WTC11 (cell line): Measurements from ENCODE around the gene ZBTB12. TPM values are rescaled to one million over a fixed set of nuclear protein-coding genes. Genes with fewer than 3 reads are reported as not detected.
"Not testable (repeated sequence)": the region's sequence is repeated elsewhere in the genome, so short reads cannot be mapped to it uniquely, and the experiment has no call there.

Experiments used
- ATAC-seq: fragments of 200-7000 bp; cut with Tn5 transposase; 2 replicates; pipeline ENCODE4 v1.10.0; 2021; ENCODE audit warnings: mild to moderate bottlenecking, moderate library complexity
- CTCF ChIA-PET: fragments of 300-600 bp; sonication (Branson Sonifier 250); formaldehyde crosslinking; loops from one replicate; lab custom pipeline; 2021; ENCODE audit warnings: antibody characterized with exemption; lab: Charles Lee
- POLR2A ChIA-PET: fragments of 350-600 bp; sonication (Branson Sonifier 250); formaldehyde crosslinking; loops from one replicate; lab custom pipeline; 2021; ENCODE audit warnings: antibody characterized with exemption; lab: Charles Lee
- DNase-seq: peaks from one replicate; pipeline ENCODE4 v3.0.0; 2021; ENCODE audit warnings: low spot score
- H3K27ac Mint-ChIP-seq: 2 replicates; pipeline ENCODE4 v1.8.0; 2021; ENCODE audit warnings: mixed read lengths
- H3K27me3 Mint-ChIP-seq: 2 replicates; pipeline ENCODE4 v1.8.0; 2021; ENCODE audit warnings: low read depth, mild to moderate bottlenecking, moderate library complexity, mixed read lengths
- H3K36me3 Mint-ChIP-seq: 2 replicates; pipeline ENCODE4 v1.8.0; 2021; ENCODE audit warnings: mixed read lengths
- H3K4me1 Mint-ChIP-seq: 2 replicates; pipeline ENCODE4 v1.8.0; 2022; ENCODE audit warnings: mixed read lengths
- H3K4me3 Mint-ChIP-seq: 2 replicates; pipeline ENCODE4 v1.8.0; 2021; ENCODE audit warnings: mild to moderate bottlenecking, moderate library complexity, mixed read lengths
- H3K9me3 Mint-ChIP-seq: 2 replicates; pipeline ENCODE4 v1.8.0; 2021; ENCODE audit warnings: mixed read lengths
- CREM ChIP-seq: sonication (generic); formaldehyde crosslinking; IDR thresholded peaks from 2 replicates; pipeline ENCODE4 v1.8.1; 2022; ENCODE audit warnings: mild to moderate bottlenecking, missing genetic modification reagents, moderate library complexity
- GTF2I ChIP-seq: fragments of 250-450 bp; sonication (Bioruptor Pico); conservative IDR thresholded peaks from 2 replicates; pipeline ENCODE4 v1.4.0; 2021; ENCODE audit warnings: mild to moderate bottlenecking
- JAZF1 ChIP-seq: fragments of 250-450 bp; sonication (Bioruptor Pico); IDR thresholded peaks from 2 replicates; pipeline ENCODE4 v1.9.0; 2021; ENCODE audit warnings: moderate library complexity, mild to moderate bottlenecking, inconsistent platforms
- NR3C1 ChIP-seq: sonication (generic); formaldehyde crosslinking; conservative IDR thresholded peaks from 2 replicates; pipeline ENCODE4 v1.8.1; 2023; ENCODE audit warnings: low read depth, mild to moderate bottlenecking, missing genetic modification reagents
- PRRX2 ChIP-seq: fragments of 250-450 bp; sonication (Bioruptor Pico); IDR thresholded peaks from 2 replicates; pipeline ENCODE4 v1.8.0; 2021; ENCODE audit warnings: mild to moderate bottlenecking
- SMAD3 ChIP-seq: sonication (generic); formaldehyde crosslinking; IDR thresholded peaks from 2 replicates; pipeline ENCODE4 v1.8.0; 2022; ENCODE audit warnings: missing genetic modification reagents, mild to moderate bottlenecking, borderline replicate concordance
- SMAD4 ChIP-seq: sonication (generic); formaldehyde crosslinking; IDR thresholded peaks from 2 replicates; pipeline ENCODE4 v1.8.0; 2022; ENCODE audit warnings: mild to moderate bottlenecking, missing genetic modification reagents
- TEAD1 ChIP-seq: sonication (generic); formaldehyde crosslinking; IDR thresholded peaks from 2 replicates; pipeline ENCODE4 v1.8.0; 2022; ENCODE audit warnings: mild to moderate bottlenecking, missing genetic modification reagents
- TEAD4 ChIP-seq: sonication (generic); formaldehyde crosslinking; IDR thresholded peaks from 2 replicates; pipeline ENCODE4 v1.8.0; 2022; ENCODE audit warnings: mild to moderate bottlenecking, missing genetic modification reagents
- TP53 ChIP-seq: sonication (generic); formaldehyde crosslinking; IDR thresholded peaks from 2 replicates; pipeline ENCODE4 v1.8.1; 2023; ENCODE audit warnings: mild to moderate bottlenecking, missing genetic modification reagents
- ZNF396 ChIP-seq: fragments of 250-450 bp; sonication (Bioruptor Pico); IDR thresholded peaks from 2 replicates; pipeline ENCODE4 v1.8.0; 2021; ENCODE audit warnings: mild to moderate bottlenecking, moderate library complexity, borderline replicate concordance
- total RNA-seq: library from RNA; stranded (reverse); gene quantifications from 3 replicates; pipeline ENCODE4 v1.2.3, GENCODE V29; 2021
- TF ChIP-seq, protein P1 (sequence below): sonication (generic); formaldehyde crosslinking; IDR thresholded peaks from 2 replicates; pipeline ENCODE4 v1.8.1; 2023; ENCODE audit warnings: mild to moderate bottlenecking, missing genetic modification reagents, moderate library complexity
- TF ChIP-seq, protein P2 (sequence below): sonication (generic); formaldehyde crosslinking; IDR thresholded peaks from 2 replicates; pipeline ENCODE4 v1.8.1; 2023; ENCODE audit warnings: mild to moderate bottlenecking, moderate library complexity, missing genetic modification reagents
- TF ChIP-seq, protein P3 (sequence below): sonication (generic); formaldehyde crosslinking; IDR thresholded peaks from 2 replicates; pipeline ENCODE4 v1.8.0; 2023; ENCODE audit warnings: mild to moderate bottlenecking, missing genetic modification reagents
- TF ChIP-seq, protein P4 (sequence below): sonication (generic); formaldehyde crosslinking; IDR thresholded peaks from 2 replicates; pipeline ENCODE4 v1.8.1; 2023; ENCODE audit warnings: mild to moderate bottlenecking, missing genetic modification reagents, borderline replicate concordance

The ZBTB12 gene
- total RNA-seq, 1 experiment from 2014 or later, result 24.0 TPM

DNA sequence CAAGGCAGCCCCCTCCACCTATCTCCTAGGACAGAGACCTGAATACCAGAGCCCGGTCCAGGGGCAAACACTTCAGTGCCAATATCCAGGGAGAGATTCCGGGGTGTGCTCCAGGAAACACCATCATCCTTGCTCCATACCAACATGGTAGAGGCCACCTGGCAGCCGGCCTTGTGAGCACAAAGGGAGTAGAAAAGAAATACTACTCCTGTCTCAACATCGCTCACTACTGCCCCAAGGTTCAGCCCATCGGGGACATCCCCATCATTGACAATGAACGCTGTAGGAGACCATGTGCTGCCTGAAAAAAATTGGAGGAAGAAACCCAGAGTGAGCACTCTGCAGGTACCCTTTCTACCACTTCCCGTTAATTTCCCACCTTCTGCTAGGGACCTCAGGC is 40.7 kb downstream of the ZBTB12 start (continued):
- TF ChIP-seq TEAD4 (CRISPR knock-in tag), result no peak

DNA sequence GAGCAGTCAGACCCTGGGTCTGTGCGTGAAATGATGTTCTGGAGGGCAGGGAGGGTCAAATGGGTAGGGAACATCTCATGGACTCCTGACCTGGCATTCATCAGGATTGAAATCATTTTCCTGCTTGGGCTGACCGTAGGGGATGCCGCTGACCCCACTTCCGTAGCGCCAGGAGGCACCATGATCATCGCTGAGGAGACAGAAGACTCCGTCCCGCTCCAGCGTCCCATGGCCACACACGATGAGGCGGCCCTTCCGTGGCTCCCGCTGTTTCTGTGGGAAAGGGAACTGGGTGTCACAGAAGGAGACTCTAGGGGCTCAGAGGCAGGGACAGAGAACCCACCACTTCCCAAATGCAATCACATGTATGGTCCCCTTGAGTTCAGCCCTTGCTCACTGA is 41.5 kb downstream of the ZBTB12 start:
- H3K9me3 Mint-ChIP-seq, result peaks cover 5% of the 10 kb centered on the region; the same call in 1 of the 2 replicates
- peaks cover 24% of the 10 kb centered on the region for H3K36me3 Mint-ChIP-seq
- H3K27ac Mint-ChIP-seq, result no peak overlapping the region
- POLR2A ChIA-PET, result no interaction called here
- no peak for DNase-seq
- H3K4me1 Mint-ChIP-seq, result peaks cover 19% of the 10 kb centered on the region
- no peak for ATAC-seq
- CTCF ChIA-PET, result no interaction called here
- H3K27me3 Mint-ChIP-seq, result peaks cover 3% of the 10 kb centered on the region; the same call in 1 of the 2 replicates
- no peak overlapping the region for H3K4me3 Mint-ChIP-seq
- TF ChIP-seq TEAD1 (CRISPR knock-in tag) (no peak), PRRX2 (no peak), ZNF396 (no peak), GTF2I (no peak), SMAD3 (CRISPR knock-in tag) (no peak), SMAD4 (CRISPR knock-in tag) (no peak)
- TF ChIP-seq, protein P1, sequence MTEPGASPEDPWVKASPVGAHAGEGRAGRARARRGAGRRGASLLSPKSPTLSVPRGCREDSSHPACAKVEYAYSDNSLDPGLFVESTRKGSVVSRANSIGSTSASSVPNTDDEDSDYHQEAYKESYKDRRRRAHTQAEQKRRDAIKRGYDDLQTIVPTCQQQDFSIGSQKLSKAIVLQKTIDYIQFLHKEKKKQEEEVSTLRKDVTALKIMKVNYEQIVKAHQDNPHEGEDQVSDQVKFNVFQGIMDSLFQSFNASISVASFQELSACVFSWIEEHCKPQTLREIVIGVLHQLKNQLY (CRISPR knock-in tag), result no peak
- TF ChIP-seq, protein P2, sequence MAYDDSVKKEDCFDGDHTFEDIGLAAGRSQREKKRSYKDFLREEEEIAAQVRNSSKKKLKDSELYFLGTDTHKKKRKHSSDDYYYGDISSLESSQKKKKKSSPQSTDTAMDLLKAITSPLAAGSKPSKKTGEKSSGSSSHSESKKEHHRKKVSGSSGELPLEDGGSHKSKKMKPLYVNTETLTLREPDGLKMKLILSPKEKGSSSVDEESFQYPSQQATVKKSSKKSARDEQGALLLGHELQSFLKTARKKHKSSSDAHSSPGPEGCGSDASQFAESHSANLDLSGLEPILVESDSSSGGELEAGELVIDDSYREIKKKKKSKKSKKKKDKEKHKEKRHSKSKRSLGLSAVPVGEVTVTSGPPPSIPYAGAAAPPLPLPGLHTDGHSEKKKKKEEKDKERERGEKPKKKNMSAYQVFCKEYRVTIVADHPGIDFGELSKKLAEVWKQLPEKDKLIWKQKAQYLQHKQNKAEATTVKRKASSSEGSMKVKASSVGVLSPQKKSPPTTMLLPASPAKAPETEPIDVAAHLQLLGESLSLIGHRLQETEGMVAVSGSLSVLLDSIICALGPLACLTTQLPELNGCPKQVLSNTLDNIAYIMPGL, result no peak

DNA sequence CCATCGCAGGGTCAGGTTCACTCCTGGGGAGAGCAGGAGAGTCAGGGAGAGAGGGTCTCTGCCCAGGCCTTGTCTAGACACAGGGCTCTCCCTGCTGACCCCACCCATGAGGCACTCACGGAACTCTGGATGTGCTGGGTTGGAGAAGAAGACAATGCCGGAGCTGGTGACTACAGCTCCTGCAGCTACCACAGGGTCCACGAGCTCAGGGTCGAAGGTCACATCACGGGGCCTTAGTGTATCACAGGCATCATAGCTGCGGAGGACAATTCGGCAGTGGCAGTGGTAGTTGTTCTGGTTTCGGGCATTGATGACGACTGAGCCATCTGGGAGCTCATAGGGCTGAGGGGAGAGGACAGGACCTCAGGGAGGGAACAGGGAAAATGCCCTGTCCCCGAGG is 42.0 kb downstream of the ZBTB12 start:
- peaks cover 26% of the 10 kb centered on the region for H3K36me3 Mint-ChIP-seq
- no peak overlapping the region for H3K4me3 Mint-ChIP-seq
- DNase-seq (no peak), ATAC-seq (no peak)
- POLR2A ChIA-PET, result no interaction called here
- no peak overlapping the region for H3K27ac Mint-ChIP-seq
- peaks cover 7% of the 10 kb centered on the region; the same call in 1 of the 2 replicates for H3K9me3 Mint-ChIP-seq
- TF ChIP-seq TEAD4 (CRISPR knock-in tag) (no peak), NR3C1 (CRISPR knock-in tag) (no peak), TP53 (no peak)
- CTCF ChIA-PET, result no interaction called here
- H3K27me3 Mint-ChIP-seq, result peaks cover 5% of the 10 kb centered on the region; the same call in 1 of the 2 replicates
- peaks cover 15% of the 10 kb centered on the region for H3K4me1 Mint-ChIP-seq

DNA sequence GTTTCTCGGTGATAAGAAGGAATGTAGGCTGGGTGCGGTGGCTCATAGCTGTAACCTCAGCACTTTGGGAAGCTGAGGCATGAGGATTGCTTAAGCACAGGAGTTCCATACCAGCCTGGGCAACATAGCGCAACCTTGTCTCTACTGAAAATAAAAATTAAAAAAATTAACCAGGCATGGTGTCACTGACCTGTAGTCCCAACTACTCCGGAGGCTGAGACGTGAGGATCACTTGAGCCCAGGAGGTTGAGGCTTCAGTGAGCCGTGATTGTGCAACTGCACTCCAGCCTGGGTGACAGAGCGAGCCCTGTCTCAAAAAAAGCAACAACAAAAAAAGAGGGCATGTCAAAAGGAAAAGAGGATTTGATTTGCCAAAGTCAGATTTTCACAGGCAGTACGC is 43.2 kb downstream of the ZBTB12 start:
- Mint-ChIP-seq H3K27me3 (peaks cover 5% of the 10 kb centered on the region; the same call in 1 of the 2 replicates), H3K36me3 (peaks cover 26% of the 10 kb centered on the region), H3K9me3 (peaks cover 7% of the 10 kb centered on the region; the same call in 1 of the 2 replicates), H3K27ac (no peak overlapping the region), H3K4me3 (no peak overlapping the region), H3K4me1 (peaks cover 10% of the 10 kb centered on the region)
- ChIA-PET CTCF (no interaction called here), POLR2A (no interaction called here)
- TF ChIP-seq JAZF1 (CRISPR knock-in tag) (no peak), CREM (CRISPR knock-in tag) (no peak)
- TF ChIP-seq, protein P3, sequence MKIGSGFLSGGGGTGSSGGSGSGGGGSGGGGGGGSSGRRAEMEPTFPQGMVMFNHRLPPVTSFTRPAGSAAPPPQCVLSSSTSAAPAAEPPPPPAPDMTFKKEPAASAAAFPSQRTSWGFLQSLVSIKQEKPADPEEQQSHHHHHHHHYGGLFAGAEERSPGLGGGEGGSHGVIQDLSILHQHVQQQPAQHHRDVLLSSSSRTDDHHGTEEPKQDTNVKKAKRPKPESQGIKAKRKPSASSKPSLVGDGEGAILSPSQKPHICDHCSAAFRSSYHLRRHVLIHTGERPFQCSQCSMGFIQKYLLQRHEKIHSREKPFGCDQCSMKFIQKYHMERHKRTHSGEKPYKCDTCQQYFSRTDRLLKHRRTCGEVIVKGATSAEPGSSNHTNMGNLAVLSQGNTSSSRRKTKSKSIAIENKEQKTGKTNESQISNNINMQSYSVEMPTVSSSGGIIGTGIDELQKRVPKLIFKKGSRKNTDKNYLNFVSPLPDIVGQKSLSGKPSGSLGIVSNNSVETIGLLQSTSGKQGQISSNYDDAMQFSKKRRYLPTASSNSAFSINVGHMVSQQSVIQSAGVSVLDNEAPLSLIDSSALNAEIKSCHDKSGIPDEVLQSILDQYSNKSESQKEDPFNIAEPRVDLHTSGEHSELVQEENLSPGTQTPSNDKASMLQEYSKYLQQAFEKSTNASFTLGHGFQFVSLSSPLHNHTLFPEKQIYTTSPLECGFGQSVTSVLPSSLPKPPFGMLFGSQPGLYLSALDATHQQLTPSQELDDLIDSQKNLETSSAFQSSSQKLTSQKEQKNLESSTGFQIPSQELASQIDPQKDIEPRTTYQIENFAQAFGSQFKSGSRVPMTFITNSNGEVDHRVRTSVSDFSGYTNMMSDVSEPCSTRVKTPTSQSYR (CRISPR knock-in tag), result no peak
- TF ChIP-seq, protein P4, sequence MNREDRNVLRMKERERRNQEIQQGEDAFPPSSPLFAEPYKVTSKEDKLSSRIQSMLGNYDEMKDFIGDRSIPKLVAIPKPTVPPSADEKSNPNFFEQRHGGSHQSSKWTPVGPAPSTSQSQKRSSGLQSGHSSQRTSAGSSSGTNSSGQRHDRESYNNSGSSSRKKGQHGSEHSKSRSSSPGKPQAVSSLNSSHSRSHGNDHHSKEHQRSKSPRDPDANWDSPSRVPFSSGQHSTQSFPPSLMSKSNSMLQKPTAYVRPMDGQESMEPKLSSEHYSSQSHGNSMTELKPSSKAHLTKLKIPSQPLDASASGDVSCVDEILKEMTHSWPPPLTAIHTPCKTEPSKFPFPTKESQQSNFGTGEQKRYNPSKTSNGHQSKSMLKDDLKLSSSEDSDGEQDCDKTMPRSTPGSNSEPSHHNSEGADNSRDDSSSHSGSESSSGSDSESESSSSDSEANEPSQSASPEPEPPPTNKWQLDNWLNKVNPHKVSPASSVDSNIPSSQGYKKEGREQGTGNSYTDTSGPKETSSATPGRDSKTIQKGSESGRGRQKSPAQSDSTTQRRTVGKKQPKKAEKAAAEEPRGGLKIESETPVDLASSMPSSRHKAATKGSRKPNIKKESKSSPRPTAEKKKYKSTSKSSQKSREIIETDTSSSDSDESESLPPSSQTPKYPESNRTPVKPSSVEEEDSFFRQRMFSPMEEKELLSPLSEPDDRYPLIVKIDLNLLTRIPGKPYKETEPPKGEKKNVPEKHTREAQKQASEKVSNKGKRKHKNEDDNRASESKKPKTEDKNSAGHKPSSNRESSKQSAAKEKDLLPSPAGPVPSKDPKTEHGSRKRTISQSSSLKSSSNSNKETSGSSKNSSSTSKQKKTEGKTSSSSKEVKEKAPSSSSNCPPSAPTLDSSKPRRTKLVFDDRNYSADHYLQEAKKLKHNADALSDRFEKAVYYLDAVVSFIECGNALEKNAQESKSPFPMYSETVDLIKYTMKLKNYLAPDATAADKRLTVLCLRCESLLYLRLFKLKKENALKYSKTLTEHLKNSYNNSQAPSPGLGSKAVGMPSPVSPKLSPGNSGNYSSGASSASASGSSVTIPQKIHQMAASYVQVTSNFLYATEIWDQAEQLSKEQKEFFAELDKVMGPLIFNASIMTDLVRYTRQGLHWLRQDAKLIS (CRISPR knock-in tag), result no peak
- ATAC-seq, result no peak
- no peak for DNase-seq

DNA sequence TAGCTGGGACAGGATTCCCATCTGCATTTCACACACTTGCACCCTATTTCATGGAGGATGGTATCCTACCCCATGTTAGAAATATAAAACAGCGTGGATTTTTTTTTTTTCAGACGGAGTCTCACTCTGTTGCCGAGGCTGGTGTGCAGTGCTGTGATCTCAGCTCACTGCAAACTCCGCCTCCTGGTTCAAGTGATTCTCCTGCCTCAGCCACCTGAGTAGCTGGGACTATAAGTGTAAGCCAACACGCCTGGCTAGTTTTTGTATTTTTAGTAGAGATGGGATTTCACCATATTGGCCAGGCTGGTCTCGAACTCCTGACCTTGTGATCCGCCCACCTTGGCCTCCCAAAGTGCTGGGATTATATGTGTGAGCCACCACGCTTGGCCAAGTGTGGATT is 44.1 kb downstream of the ZBTB12 start:
- not testable (repeated sequence) for H3K27me3 Mint-ChIP-seq, ATAC-seq

DNA sequence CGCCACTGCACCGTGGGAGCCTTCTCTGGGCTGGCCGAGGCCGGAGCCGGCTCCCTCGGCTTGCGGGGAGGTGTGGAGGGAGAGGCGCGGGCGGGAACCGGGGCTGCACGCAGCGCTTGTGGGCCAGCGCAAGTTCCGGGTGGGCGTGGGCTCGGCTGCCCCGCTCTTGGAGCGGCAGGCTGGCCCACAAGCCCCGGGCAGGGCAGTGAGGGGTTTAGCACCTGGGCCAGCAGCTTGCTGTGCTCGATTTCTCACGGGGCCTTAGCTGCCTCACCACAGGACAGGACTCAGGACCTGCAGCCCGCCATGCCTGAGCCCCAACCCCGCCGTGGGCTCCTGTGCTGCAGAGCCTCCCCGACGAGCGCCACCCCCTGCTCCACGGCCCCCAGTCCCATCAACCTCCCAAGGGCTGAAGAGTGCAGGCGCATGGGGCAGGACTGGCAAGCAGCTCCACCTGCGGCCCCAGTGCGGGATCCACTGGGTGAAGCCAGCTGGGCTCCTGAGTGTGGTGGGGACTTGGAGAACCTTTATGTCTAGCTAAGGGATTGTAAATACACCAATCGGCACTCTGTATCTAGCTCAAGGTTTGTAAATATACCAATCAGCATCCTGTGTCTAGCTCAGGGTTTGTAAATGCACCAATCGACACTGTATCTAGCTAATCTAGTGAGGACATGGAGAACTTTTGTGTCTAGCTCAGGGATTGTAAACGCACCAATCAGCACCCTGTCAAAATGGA is 49.7 kb downstream of the ZBTB12 start:
- DNase-seq (peak; percentile 24), ATAC-seq (peak; percentile 39; the same call in 1 of the 2 replicates)
- CTCF ChIA-PET, result interaction anchor here (0.6 to 1.1 kb wide), 5 partner anchors 35 to 86 kb away, joined by 3 to 5 read pairs (median 3); no protein-coding TSS in a partner anchor
- H3K27me3 Mint-ChIP-seq, POLR2A ChIA-PET, H3K4me3 Mint-ChIP-seq, H3K4me1 Mint-ChIP-seq, H3K27ac Mint-ChIP-seq: not testable (repeated sequence)
- Mint-ChIP-seq H3K36me3 (peaks cover 16% of the 10 kb centered on the region), H3K9me3 (peaks cover 14% of the 10 kb centered on the region)

More for the DNA sequence above, 44.1 kb downstream of the ZBTB12 start:
- DNase-seq, H3K4me1 Mint-ChIP-seq, H3K4me3 Mint-ChIP-seq, H3K9me3 Mint-ChIP-seq, POLR2A ChIA-PET: not testable (repeated sequence)
- H3K27ac Mint-ChIP-seq, result peak overlapping the region; percentile 61; the same call in 1 of the 2 replicates
- CTCF ChIA-PET, result interaction anchor here (1.2 to 1.6 kb wide), 2 partner anchors 51 to 88 kb away, joined by 3 to 4 read pairs; partner anchors contain the start of gene LSM2
- H3K36me3 Mint-ChIP-seq, result peaks cover 29% of the 10 kb centered on the region
